A549 (cell line): ENCODE data around the gene POU3F3.

Source experiments
- CBX2 ChIP-seq: fragments of 200-600 bp; sonication (generic); IDR thresholded peaks from 2 replicates; pipeline ENCODE4 v1.6.1; 2016; ENCODE audit warnings: low read depth, mild to moderate bottlenecking, borderline replicate concordance
- CBX8 ChIP-seq: fragments of 200-600 bp; sonication (generic); IDR thresholded peaks from 2 replicates; pipeline ENCODE4 v1.6.1; 2016
- EP300 ChIP-seq, 2 experiments: fragments of >200 bp; sonication (Bioruptor Twin); formaldehyde crosslinking; IDR thresholded peaks; 2 replicates in 1 of 2; 3 replicates in 1 of 2; pipeline ENCODE4 v1.6.1; 2016 to 2017
- JUN ChIP-seq, 2 experiments: fragments of >200 bp; sonication (Bioruptor Twin); formaldehyde crosslinking; IDR thresholded peaks; 2 replicates in 1 of 2; 3 replicates in 1 of 2; pipeline ENCODE4 v1.6.1; 2016 to 2017
- JUNB ChIP-seq: fragments of >200 bp; sonication (Bioruptor Twin); formaldehyde crosslinking; IDR thresholded peaks from 2 replicates; pipeline ENCODE4 v1.6.1; 2016
- NR3C1 ChIP-seq: fragments of >200 bp; sonication (Bioruptor Twin); formaldehyde crosslinking; IDR thresholded peaks from 3 replicates; pipeline ENCODE4 v1.6.1; 2017
- POLR2A ChIP-seq: IDR thresholded peaks from 2 replicates; pipeline ENCODE4 v1.6.1; 2012; ENCODE audit warnings: mild to moderate bottlenecking, low read length
- RAD21 ChIP-seq, 2 experiments: fragments of >200 bp in 1 of 2; sonication (Bioruptor Twin) in 1 of 2; formaldehyde crosslinking in 1 of 2; IDR thresholded peaks in 1 of 2; conservative IDR thresholded peaks in 1 of 2; 2 replicates in 1 of 2; 3 replicates in 1 of 2; pipeline ENCODE4 v1.6.1; 2012 to 2018; ENCODE audit warnings: inconsistent platforms in 1 of 2
- TFCP2L1 ChIP-seq: fragments of 250-450 bp; sonication (Bioruptor Pico); IDR thresholded peaks from 2 replicates; pipeline ENCODE4 v1.5.0; 2021; ENCODE audit warnings: mild to moderate bottlenecking
- ZC3H11A ChIP-seq: fragments of 450-650 bp; IDR thresholded peaks from 2 replicates; pipeline ENCODE4 v1.6.1; 2014; ENCODE audit warnings: antibody characterized with exemption, mild to moderate bottlenecking
- TF ChIP-seq, protein P1 (sequence below): fragments of >200 bp; sonication (Bioruptor Twin); formaldehyde crosslinking; IDR thresholded peaks from 3 replicates; pipeline ENCODE4 v1.5.1; 2016
- TF ChIP-seq, protein P2 (sequence below): fragments of 200-600 bp; sonication (generic); IDR thresholded peaks from 2 replicates; pipeline ENCODE4 v1.6.1; 2016; ENCODE audit warnings: antibody characterized with exemption, mild to moderate bottlenecking, moderate library complexity

DNA sequence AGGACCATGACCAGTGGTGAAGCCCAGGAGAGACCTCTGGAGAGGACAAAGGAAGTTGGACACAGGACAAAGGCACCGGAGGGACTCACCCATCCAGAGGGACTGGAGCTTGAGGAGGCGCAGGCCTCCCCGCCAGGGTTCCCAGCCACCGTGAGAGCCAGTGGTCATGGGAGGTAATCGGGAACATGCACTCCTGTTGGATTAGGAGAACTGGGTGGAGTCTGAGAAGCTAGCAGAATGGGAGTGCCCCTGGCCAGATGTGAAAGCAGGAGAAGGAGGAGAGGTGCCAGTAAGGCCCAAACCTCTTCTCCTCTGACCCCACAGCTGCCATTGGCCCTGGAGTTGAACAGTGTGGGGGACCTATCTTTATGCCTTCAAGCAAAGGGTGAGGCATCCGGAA is 20.3 kb downstream of the POU3F3 start:
- TF ChIP-seq JUN (IDR thresholded peaks at IDR 0.05) (no peak), POLR2A (no peak), CBX2 (no peak), JUNB (no peak), RAD21 (conservative IDR thresholded peaks at IDR 0.05 in 1 of 2, IDR thresholded peaks at IDR 0.05 in 1 of 2) (no peak), ZC3H11A (no peak), EP300 (IDR thresholded peaks at IDR 0.05) (no peak), CBX8 (no peak), NR3C1 (no peak), TFCP2L1 (CRISPR knock-in tag) (no peak)
- TF ChIP-seq, protein P1, sequence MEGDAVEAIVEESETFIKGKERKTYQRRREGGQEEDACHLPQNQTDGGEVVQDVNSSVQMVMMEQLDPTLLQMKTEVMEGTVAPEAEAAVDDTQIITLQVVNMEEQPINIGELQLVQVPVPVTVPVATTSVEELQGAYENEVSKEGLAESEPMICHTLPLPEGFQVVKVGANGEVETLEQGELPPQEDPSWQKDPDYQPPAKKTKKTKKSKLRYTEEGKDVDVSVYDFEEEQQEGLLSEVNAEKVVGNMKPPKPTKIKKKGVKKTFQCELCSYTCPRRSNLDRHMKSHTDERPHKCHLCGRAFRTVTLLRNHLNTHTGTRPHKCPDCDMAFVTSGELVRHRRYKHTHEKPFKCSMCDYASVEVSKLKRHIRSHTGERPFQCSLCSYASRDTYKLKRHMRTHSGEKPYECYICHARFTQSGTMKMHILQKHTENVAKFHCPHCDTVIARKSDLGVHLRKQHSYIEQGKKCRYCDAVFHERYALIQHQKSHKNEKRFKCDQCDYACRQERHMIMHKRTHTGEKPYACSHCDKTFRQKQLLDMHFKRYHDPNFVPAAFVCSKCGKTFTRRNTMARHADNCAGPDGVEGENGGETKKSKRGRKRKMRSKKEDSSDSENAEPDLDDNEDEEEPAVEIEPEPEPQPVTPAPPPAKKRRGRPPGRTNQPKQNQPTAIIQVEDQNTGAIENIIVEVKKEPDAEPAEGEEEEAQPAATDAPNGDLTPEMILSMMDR, result no peak
- TF ChIP-seq, protein P2, sequence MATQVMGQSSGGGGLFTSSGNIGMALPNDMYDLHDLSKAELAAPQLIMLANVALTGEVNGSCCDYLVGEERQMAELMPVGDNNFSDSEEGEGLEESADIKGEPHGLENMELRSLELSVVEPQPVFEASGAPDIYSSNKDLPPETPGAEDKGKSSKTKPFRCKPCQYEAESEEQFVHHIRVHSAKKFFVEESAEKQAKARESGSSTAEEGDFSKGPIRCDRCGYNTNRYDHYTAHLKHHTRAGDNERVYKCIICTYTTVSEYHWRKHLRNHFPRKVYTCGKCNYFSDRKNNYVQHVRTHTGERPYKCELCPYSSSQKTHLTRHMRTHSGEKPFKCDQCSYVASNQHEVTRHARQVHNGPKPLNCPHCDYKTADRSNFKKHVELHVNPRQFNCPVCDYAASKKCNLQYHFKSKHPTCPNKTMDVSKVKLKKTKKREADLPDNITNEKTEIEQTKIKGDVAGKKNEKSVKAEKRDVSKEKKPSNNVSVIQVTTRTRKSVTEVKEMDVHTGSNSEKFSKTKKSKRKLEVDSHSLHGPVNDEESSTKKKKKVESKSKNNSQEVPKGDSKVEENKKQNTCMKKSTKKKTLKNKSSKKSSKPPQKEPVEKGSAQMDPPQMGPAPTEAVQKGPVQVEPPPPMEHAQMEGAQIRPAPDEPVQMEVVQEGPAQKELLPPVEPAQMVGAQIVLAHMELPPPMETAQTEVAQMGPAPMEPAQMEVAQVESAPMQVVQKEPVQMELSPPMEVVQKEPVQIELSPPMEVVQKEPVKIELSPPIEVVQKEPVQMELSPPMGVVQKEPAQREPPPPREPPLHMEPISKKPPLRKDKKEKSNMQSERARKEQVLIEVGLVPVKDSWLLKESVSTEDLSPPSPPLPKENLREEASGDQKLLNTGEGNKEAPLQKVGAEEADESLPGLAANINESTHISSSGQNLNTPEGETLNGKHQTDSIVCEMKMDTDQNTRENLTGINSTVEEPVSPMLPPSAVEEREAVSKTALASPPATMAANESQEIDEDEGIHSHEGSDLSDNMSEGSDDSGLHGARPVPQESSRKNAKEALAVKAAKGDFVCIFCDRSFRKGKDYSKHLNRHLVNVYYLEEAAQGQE, result no peak
